HepG2 (cell line): ENCODE measurements around the gene COMMD7. TPM values are rescaled to one million over a fixed set of nuclear protein-coding genes. Genes with fewer than 3 reads are reported as not detected.

Source experiments
- ATRX ChIP-seq: sonication (generic); formaldehyde crosslinking; IDR thresholded peaks from 2 replicates; pipeline ENCODE4 v1.4.0; 2020; ENCODE audit warnings: missing genetic modification reagents, borderline replicate concordance
- BHLHE40 ChIP-seq: IDR thresholded peaks from 2 replicates; pipeline ENCODE4 v1.6.1; 2011; ENCODE audit warnings: low read length, improper control_type of control experiment
- EEA1 ChIP-seq: sonication (generic); formaldehyde crosslinking; IDR thresholded peaks from 2 replicates; pipeline ENCODE4 v1.5.1; 2020; ENCODE audit warnings: mild to moderate bottlenecking, missing genetic modification reagents, borderline replicate concordance
- MXI1 ChIP-seq: IDR thresholded peaks from 3 replicates; pipeline ENCODE4 v1.6.1; 2012; ENCODE audit warnings: low read depth, low read length, inconsistent platforms, borderline replicate concordance
- PPARG ChIP-seq: conservative IDR thresholded peaks from 2 replicates; pipeline ENCODE4 v1.6.1; 2016; ENCODE audit warnings: missing biosample characterization, missing genetic modification reagents
- SAP130 ChIP-seq: IDR thresholded peaks from 2 replicates; pipeline ENCODE4 v1.6.1; 2016; ENCODE audit warnings: low read depth
- XRCC5 ChIP-seq: fragments of 200-400 bp; formaldehyde crosslinking; optimal IDR thresholded peaks from 2 replicates; pipeline ENCODE3; 2017; ENCODE audit warnings: mild to moderate bottlenecking, low read length
- ZNF30 ChIP-seq: sonication (generic); formaldehyde crosslinking; IDR thresholded peaks from 2 replicates; pipeline ENCODE4 v1.5.0; 2020; ENCODE audit warnings: mild to moderate bottlenecking, missing genetic modification reagents
- ZNF441 ChIP-seq: sonication (generic); formaldehyde crosslinking; IDR thresholded peaks from 2 replicates; pipeline ENCODE4 v1.7.0; 2021; ENCODE audit warnings: missing genetic modification reagents, borderline replicate concordance
- ZNF614 ChIP-seq: IDR thresholded peaks from 2 replicates; pipeline ENCODE4 v1.6.1; 2018; ENCODE audit warnings: missing biosample characterization, missing genetic modification reagents, inconsistent platforms, borderline replicate concordance
- ZNF891 ChIP-seq: sonication (generic); formaldehyde crosslinking; IDR thresholded peaks from 2 replicates; pipeline ENCODE4 v1.5.0; 2020; ENCODE audit warnings: mild to moderate bottlenecking, missing genetic modification reagents
- polyA plus RNA-seq, 8 experiments: library from polyadenylated mRNA; depleted of rRNA in 3 of 8; stranded (reverse) in 7 of 8; unstranded in 1 of 8; fragments of >200 nt; fragmentation: Illumina TruSeq in 4 of 8; extraction: Trizol in 4 of 8; gene quantifications; 2 replicates each; pipeline versions ENCODE4 v1.2.1 to v1.2.3, GENCODE V29; 2011 to 2016; ENCODE audit warnings: low read depth in 4 of 8, missing spikeins in 1 of 8, mixed read lengths in 1 of 8; ENCODE audit not compliant: insufficient read depth in 1 of 8
- total RNA-seq, 5 experiments: library from RNA; depleted of rRNA; stranded (reverse); fragments of >200 nt; fragmentation: Illumina TruSeq; extraction: Trizol; gene quantifications; 2 replicates each; pipeline ENCODE4 v1.2.3, GENCODE V29; 2016; ENCODE audit warnings: low read depth in 1 of 5
- TF ChIP-seq, protein P1 (sequence below): sonication (generic); formaldehyde crosslinking; IDR thresholded peaks from 2 replicates; pipeline ENCODE4 v1.4.0; 2020; ENCODE audit warnings: missing genetic modification reagents, mild to moderate bottlenecking, borderline replicate concordance
- TF ChIP-seq, protein P2 (sequence below): sonication (generic); formaldehyde crosslinking; IDR thresholded peaks from 2 replicates; pipeline ENCODE4; 2020; ENCODE audit warnings: missing genetic modification reagents, mild to moderate bottlenecking, borderline replicate concordance
- TF ChIP-seq, protein P3 (sequence below): sonication (generic); formaldehyde crosslinking; IDR thresholded peaks from 2 replicates; pipeline ENCODE4 v1.5.1; 2020; ENCODE audit warnings: mild to moderate bottlenecking, missing genetic modification reagents, moderate library complexity
- TF ChIP-seq, protein P4 (sequence below), 2 experiments: sonication (generic) in 1 of 2; formaldehyde crosslinking in 1 of 2; IDR thresholded peaks; 2 replicates each; pipeline versions ENCODE4 v1.4.0 to v1.6.1; 2018 to 2020; ENCODE audit warnings: missing genetic modification reagents in 2 of 2, borderline replicate concordance in 1 of 2, low read depth in 1 of 2, mild to moderate bottlenecking in 1 of 2, missing biosample characterization in 1 of 2

The COMMD7 gene
- total and polyA plus RNA-seq, 2 of the 13 experiments (the other 11 are each of a cell fraction or from before 2014, with no cell fraction given) = 42.1 to 53.3 TPM

DNA sequence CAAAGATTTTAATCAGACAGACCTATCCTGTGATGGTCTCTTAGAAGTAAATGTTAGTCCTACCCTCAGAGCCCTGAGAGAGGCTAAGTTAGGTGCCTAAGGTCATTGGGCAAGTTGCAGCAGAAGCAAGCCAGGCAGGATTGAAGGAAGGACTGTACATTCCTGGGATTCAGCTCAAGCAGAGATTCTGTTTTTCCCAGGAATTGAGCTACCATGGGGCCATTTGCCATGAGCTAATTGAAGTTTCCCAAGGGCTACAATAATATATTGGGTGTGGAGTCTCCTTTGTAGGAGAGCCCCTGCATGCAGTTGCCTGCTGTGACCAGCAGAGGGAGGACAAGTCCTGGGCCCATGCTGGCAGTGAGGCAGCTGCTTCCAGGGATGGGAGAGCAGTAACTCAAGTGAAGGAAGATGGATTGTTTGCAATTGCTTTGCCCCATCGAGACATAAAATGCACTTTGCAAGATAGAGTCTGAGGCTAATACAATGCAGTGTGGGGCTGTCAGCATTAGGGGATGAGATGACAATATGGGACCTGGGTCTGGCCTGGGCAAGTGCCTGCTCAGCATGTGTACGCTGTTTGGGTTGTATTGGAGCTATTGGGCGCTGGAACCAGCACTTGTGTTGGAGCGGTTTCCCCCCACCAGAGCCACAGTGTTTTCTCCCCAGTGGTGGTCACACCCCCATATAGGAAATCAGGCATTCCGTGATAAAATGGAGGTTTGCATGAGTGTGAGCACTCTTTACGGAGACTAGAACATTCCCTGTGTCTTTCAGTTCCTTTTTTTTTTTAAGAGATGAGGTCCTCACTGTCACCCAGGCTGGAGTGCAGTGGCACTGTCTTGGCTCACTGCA, 46.9 kb upstream of the COMMD7 start (continued):
- TF ChIP-seq, protein P1, sequence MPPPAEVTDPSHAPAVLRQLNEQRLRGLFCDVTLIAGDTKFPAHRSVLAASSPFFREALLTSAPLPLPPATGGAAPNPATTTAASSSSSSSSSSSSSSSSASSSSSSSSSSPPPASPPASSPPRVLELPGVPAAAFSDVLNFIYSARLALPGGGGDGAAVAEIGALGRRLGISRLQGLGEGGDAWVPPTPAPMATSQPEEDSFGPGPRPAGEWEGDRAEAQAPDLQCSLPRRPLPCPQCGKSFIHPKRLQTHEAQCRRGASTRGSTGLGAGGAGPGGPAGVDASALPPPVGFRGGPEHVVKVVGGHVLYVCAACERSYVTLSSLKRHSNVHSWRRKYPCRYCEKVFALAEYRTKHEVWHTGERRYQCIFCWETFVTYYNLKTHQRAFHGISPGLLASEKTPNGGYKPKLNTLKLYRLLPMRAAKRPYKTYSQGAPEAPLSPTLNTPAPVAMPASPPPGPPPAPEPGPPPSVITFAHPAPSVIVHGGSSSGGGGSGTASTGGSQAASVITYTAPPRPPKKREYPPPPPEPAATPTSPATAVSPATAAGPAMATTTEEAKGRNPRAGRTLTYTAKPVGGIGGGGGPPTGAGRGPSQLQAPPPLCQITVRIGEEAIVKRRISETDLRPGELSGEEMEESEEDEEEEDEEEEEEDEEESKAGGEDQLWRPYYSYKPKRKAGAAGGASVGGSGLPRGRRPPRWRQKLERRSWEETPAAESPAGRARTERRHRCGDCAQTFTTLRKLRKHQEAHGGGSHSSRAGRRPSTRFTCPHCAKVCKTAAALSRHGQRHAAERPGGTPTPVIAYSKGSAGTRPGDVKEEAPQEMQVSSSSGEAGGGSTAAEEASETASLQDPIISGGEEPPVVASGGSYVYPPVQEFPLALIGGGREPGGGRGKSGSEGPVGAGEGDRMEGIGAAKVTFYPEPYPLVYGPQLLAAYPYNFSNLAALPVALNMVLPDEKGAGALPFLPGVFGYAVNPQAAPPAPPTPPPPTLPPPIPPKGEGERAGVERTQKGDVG = 0 out of 2 replicates have a peak, but pooled peaks have one; percentile 11
- TF ChIP-seq EEA1 (CRISPR knock-in tag) = peak; percentile 46; the same call in 1 of the 2 replicates
- TF ChIP-seq, protein P2, sequence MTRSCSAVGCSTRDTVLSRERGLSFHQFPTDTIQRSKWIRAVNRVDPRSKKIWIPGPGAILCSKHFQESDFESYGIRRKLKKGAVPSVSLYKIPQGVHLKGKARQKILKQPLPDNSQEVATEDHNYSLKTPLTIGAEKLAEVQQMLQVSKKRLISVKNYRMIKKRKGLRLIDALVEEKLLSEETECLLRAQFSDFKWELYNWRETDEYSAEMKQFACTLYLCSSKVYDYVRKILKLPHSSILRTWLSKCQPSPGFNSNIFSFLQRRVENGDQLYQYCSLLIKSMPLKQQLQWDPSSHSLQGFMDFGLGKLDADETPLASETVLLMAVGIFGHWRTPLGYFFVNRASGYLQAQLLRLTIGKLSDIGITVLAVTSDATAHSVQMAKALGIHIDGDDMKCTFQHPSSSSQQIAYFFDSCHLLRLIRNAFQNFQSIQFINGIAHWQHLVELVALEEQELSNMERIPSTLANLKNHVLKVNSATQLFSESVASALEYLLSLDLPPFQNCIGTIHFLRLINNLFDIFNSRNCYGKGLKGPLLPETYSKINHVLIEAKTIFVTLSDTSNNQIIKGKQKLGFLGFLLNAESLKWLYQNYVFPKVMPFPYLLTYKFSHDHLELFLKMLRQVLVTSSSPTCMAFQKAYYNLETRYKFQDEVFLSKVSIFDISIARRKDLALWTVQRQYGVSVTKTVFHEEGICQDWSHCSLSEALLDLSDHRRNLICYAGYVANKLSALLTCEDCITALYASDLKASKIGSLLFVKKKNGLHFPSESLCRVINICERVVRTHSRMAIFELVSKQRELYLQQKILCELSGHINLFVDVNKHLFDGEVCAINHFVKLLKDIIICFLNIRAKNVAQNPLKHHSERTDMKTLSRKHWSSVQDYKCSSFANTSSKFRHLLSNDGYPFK (CRISPR knock-in tag) = peak; percentile 60; the same call in 1 of the 2 replicates
- TF ChIP-seq ZNF614 (CRISPR knock-in tag) = no peak
- TF ChIP-seq SAP130 (CRISPR knock-in tag) = 0 out of 2 replicates have a peak, but pooled peaks have one; percentile 34
- TF ChIP-seq ATRX (CRISPR knock-in tag) = no peak
- TF ChIP-seq MXI1 = 0 out of 3 replicates have a peak, but pooled peaks have one; percentile 18
- TF ChIP-seq, protein P3, sequence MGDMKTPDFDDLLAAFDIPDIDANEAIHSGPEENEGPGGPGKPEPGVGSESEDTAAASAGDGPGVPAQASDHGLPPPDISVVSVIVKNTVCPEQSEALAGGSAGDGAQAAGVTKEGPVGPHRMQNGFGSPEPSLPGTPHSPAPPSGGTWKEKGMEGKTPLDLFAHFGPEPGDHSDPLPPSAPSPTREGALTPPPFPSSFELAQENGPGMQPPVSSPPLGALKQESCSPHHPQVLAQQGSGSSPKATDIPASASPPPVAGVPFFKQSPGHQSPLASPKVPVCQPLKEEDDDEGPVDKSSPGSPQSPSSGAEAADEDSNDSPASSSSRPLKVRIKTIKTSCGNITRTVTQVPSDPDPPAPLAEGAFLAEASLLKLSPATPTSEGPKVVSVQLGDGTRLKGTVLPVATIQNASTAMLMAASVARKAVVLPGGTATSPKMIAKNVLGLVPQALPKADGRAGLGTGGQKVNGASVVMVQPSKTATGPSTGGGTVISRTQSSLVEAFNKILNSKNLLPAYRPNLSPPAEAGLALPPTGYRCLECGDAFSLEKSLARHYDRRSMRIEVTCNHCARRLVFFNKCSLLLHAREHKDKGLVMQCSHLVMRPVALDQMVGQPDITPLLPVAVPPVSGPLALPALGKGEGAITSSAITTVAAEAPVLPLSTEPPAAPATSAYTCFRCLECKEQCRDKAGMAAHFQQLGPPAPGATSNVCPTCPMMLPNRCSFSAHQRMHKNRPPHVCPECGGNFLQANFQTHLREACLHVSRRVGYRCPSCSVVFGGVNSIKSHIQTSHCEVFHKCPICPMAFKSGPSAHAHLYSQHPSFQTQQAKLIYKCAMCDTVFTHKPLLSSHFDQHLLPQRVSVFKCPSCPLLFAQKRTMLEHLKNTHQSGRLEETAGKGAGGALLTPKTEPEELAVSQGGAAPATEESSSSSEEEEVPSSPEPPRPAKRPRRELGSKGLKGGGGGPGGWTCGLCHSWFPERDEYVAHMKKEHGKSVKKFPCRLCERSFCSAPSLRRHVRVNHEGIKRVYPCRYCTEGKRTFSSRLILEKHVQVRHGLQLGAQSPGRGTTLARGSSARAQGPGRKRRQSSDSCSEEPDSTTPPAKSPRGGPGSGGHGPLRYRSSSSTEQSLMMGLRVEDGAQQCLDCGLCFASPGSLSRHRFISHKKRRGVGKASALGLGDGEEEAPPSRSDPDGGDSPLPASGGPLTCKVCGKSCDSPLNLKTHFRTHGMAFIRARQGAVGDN (CRISPR knock-in tag) = peak; percentile 16; the same call in 1 of the 2 replicates
- TF ChIP-seq ZNF891 (CRISPR knock-in tag) = peak; percentile 49; the same call in 1 of the 2 replicates
- no peak for TF ChIP-seq ZNF30 (CRISPR knock-in tag)
- TF ChIP-seq XRCC5 = peak; percentile 97
- TF ChIP-seq, protein P4, sequence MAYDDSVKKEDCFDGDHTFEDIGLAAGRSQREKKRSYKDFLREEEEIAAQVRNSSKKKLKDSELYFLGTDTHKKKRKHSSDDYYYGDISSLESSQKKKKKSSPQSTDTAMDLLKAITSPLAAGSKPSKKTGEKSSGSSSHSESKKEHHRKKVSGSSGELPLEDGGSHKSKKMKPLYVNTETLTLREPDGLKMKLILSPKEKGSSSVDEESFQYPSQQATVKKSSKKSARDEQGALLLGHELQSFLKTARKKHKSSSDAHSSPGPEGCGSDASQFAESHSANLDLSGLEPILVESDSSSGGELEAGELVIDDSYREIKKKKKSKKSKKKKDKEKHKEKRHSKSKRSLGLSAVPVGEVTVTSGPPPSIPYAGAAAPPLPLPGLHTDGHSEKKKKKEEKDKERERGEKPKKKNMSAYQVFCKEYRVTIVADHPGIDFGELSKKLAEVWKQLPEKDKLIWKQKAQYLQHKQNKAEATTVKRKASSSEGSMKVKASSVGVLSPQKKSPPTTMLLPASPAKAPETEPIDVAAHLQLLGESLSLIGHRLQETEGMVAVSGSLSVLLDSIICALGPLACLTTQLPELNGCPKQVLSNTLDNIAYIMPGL (CRISPR knock-in tag; IDR thresholded peaks at IDR 0.05; ENCODE audit: borderline replicate concordance in 1 of 2, low read depth in 1 of 2) = peak in 1 of 2 experiments; percentile 37; a peak in 1 of 4 replicates
- TF ChIP-seq ZNF441 (CRISPR knock-in tag) = 0 out of 2 replicates have a peak, but pooled peaks have one; percentile 31
- TF ChIP-seq BHLHE40 = 0 out of 2 replicates have a peak, but pooled peaks have one; percentile 28
- peak; percentile 45 for TF ChIP-seq PPARG (CRISPR knock-in tag)
